ENCODE data around the gene ARHGAP12.

ARHGAP12 gene

DNA sequence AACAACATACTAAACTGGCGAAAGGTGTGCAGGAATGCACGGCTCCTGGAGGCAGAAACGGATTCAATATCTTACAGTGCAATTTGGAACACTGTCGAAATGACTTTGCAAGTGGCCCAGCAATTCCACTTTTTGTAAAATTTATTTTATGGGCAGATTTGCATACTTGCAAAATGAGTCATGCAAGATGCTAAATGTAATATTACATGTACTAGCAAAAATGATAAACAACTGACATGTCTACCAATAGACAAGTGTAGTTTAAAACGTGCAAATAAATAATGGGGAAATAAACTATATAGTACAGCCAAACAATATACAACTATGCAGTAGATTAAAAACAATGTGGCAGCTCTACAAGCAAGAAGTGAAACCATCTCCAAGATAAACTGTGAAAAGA, 97.7 kb downstream of the ARHGAP12 start:
- no peak for DNase-seq (ENCODE audit: extremely low read depth in 1 of 2, low read depth in 1 of 2)

- no peak for DNase-seq (ENCODE audit: extremely low read depth in 1 of 2, low read depth in 1 of 2)
These were observed 98.9 kb downstream of the ARHGAP12 start for GRCh38 chr10:31829776-31830175.

DNA sequence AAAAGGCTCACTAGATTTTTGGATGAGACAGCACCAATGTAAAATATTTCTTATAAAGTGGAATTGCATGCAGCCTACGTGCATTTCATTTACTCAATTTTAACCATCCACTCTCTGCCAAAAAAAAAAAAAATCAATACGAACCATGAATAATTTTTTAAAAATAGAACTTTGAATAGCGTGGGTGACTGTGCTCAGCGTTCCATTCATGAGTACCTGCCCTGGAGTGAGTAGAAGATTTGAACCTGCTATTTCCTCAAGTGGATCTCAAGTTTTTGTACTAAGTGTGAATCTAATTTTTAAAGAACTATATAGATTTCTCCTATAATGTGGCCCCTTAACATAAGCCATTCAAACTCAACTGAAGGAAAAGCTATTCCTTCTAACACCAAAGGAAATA, 105.3 kb downstream of the ARHGAP12 start:
- DNase-seq (ENCODE audit: extremely low read depth in 1 of 2, low read depth in 1 of 2): no peak

- no peak for DNase-seq (ENCODE audit: extremely low read depth in 1 of 2, low read depth in 1 of 2)
These were observed 105.9 kb downstream of the ARHGAP12 start for GRCh38 chr10:31822616-31823318.

GRCh38 chr10:31822150-31822549, 106.5 kb downstream of the ARHGAP12 start:
- DNase-seq (ENCODE audit: extremely low read depth in 1 of 2, low read depth in 1 of 2): no peak

DNA sequence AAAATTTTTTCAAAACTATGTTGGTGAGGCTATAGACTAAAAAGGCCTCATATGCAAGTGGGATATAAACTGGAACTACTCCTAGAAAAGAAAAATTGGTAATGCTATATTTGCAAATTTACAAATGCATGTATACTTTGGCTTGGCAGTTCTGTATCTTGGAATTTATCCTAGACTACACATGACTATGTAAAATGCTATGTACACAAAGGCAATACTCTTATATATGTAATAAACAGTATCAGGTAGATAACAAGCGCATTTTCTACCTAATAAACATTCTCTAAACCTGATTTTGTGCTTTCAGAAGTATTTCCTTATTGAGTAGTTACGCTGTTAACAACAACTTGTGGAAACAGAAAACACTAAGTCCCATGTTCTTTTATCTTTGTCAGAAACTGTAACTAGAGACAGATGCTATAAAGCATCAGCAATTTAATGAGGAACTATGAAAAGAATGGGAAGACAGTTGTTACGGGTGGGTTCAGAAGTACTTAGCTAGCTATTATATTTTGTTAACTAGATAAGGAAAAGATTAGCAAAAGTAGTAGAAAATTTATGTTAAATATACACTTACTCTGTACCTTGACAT, 107.8 kb downstream of the ARHGAP12 start:
- no peak for DNase-seq (ENCODE audit: extremely low read depth in 1 of 2, low read depth in 1 of 2)

GRCh38 chr10:31820096-31820495, 108.5 kb downstream of the ARHGAP12 start:
- no peak for DNase-seq (ENCODE audit: extremely low read depth in 1 of 2, low read depth in 1 of 2)

DNA sequence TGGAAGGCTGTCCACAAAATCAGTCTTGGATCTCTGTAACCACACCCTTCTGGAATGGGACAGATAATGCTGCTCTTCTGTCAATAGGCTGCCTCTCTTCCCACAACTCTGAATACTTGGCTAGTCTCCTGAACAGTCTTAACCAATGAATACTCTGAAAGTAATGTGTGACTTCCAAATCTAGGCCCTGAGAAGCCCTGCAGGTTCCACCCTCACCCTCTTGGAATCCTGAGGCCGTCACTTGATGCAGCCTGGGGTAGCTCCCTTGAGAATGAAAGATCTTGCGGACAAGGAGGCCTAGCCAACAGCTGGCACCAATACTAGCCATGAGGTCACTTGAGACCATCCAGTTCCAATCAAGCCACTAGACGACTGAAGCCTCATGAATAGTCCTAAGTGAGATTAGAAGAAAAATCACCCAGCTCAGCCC, 109.2 kb downstream of the ARHGAP12 start:
- no peak for DNase-seq (ENCODE audit: extremely low read depth in 1 of 2, low read depth in 1 of 2)

DNA sequence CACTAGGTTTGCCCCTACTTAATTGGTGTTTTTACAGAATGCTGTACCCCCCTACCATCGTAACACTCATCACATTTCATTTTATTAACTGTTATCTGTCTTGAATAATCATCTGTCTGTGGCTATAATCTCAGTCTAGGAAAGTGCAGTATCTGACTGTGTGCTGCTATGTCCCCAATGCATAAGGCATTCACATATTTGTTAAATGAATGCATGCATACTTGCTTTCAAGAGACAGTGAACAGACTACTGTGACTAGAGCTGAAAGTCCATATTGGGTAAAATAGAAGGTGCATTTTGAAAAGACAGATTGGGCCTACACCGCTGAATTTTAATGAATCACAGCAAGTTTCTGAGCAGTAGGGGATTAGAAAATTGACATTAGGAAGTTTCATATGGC, 112.3 kb downstream of the ARHGAP12 start:
- no peak for DNase-seq (ENCODE audit: extremely low read depth in 1 of 2, low read depth in 1 of 2)

GRCh38 chr10:31808258-31809218, 120.1 kb downstream of the ARHGAP12 start:
- no peak for DNase-seq (ENCODE audit: extremely low read depth in 1 of 2, low read depth in 1 of 2)

- DNase-seq (ENCODE audit: extremely low read depth in 1 of 2, low read depth in 1 of 2): no peak
These were observed 124.2 kb downstream of the ARHGAP12 start for GRCh38 chr10:31804352-31804810.

DNA sequence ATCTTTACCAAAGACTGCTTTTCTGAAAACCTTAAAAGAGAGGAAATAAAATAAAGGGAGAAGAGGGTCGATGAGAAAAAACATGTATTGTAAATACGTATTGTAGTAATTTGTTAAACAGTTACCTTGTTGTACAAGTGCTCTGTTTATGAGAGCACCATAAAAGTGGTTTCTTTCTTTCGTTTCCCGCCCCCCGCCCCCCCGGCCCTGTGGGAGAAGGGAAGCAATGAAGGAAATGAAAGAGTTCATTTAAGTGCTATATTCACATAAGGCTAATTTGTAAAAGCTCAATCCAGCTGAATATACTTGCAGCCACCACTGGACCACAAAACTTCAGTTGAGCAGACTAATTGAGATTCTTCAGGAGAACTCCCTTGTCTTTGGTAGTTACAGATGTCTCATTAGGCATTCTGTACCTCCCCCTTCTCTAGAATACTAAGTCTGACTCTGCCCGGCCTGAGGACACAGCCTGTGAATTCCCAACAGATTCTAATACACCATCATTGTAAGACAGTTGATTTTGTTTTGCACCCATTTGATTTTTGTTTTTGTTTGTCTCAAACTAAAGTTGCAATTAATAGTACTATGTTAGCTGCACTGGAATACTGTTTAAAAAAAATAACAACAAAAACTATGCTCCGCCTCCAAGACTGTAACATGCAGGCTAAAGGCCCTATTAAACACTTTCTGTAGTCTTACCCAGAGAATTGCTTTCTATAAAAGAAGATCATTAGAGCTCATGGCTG, 124.9 kb downstream of the ARHGAP12 start:
- DNase-seq (ENCODE audit: extremely low read depth in 1 of 2, low read depth in 1 of 2): no peak

- DNase-seq (ENCODE audit: extremely low read depth in 1 of 2, low read depth in 1 of 2): no peak
These were observed 129.4 kb downstream of the ARHGAP12 start for GRCh38 chr10:31799181-31799580.

DNA sequence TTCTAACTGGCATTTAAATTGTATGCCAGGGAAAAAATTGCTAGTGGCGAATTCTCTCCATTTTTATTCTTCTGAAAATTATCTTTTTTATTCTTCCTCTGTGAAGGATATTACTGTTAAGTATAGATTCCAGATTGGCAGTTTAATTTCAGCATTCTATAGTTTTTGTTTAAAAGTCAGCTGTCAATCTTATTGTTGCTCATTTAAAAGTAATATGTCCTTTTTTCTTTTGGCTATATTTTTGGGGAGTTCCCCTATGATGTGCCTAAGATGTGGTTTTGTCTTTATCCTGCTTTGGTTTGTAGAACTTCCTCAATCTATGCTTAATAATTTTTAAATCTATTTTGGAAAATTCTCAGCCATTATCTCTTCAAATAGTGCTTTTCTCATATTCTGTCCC, 135.9 kb downstream of the ARHGAP12 start:
- DNase-seq (ENCODE audit: extremely low read depth in 1 of 2, low read depth in 1 of 2): no peak

- DNase-seq (ENCODE audit: extremely low read depth in 1 of 2, low read depth in 1 of 2): no peak
These were observed 139.1 kb downstream of the ARHGAP12 start for GRCh38 chr10:31789555-31789954.

- no peak for DNase-seq (ENCODE audit: extremely low read depth in 1 of 2, low read depth in 1 of 2)
These were observed 145.9 kb downstream of the ARHGAP12 start for GRCh38 chr10:31782701-31783100.

DNA sequence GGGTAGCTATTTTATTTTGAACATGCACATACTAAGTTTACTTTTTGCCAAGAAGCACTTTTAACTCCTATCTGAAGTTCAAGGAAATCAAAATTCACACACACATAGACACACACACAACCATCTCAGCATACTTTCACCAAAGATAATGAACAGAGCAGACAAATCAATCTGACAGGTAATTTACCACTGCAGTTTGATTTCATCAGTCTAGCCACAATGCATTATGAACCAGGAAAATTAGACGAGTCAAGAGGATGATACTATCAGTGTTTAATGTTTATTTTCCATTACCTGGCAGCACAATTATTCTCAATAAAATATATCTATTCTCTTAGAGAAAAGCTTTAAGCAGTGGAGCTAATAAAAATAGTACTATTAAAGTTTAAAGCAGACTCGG, 147.9 kb downstream of the ARHGAP12 start:
- DNase-seq (ENCODE audit: extremely low read depth in 1 of 2, low read depth in 1 of 2): no peak

DNA sequence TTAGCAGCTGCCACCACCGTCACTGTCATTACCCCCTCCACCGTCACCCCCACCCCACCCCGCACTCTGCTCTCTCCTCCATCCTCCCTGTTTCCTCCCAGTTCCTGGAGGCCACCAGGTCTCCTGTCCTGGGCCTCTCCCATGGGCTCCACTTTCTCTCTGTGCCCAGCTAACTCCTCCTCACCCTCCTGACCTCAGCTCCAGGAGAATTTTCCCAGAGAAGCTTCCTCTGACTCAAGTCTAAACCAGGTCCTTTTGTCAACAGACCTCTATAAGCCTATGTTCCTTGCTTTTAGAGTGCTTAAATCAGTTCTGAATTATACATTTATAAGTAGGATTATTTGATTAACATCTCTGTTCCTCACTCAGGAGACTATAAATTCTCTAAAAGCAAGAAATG, 150.0 kb downstream of the ARHGAP12 start:
- no peak for DNase-seq (ENCODE audit: extremely low read depth in 1 of 2, low read depth in 1 of 2)

DNA sequence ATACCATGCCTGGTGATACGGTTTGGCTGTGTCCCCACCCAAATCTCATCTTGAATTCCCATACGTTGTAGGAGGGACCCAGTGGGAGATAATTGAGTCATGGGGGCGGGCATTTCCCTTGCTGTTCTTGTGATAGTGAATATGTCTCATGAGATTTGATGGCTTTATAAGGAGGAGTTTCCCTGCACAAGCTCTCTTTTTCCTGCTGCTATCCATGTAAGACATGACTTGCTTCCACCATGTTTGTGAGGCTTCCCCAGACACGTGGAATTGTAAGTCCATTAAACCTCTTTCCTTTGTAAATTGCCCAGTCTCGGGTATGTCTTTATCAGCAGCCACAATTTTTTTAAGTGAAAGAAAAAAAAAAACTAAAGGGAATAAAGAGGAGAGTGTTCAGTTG, 152.5 kb downstream of the ARHGAP12 start:
- DNase-seq (ENCODE audit: extremely low read depth in 1 of 2, low read depth in 1 of 2): no peak

GRCh38 chr10:31774928-31775650, 153.5 kb downstream of the ARHGAP12 start:
- DNase-seq (ENCODE audit: extremely low read depth in 1 of 2, low read depth in 1 of 2): no peak
